GM12878 (cell line): Measurements from ENCODE around the gene GCLM. TPM values are rescaled to one million over a fixed set of nuclear protein-coding genes. Genes with fewer than 3 reads are reported as not detected.

ENCODE experiments used
- ATAC-seq: fragments of 200-7000 bp; cut with Tn5 transposase; 3 replicates; pipeline ENCODE4 v1.9.1; 2020; ENCODE audit warnings: mild to moderate bottlenecking, moderate library complexity
- BruUV-seq: library from RNA; stranded (reverse); fragments of 400-500 nt; replicated peaks from 2 replicates; lab custom pipeline; 2021; lab: Mats Ljungman, UMichigan
- CTCF ChIA-PET: fragments of 300-600 bp; sonication (Branson Sonifier 250); formaldehyde crosslinking; extraction: SDS; loops from one replicate; lab custom pipeline; 2021; ENCODE audit warnings: inconsistent platforms; lab: Yijun Ruan, JAX
- POLR2A ChIA-PET: fragments of 350-600 bp; formaldehyde crosslinking; extraction: SDS; loops from one replicate; lab custom pipeline; 2021; ENCODE audit warnings: inconsistent platforms; lab: Charles Lee
- RAD21 ChIA-PET: fragments of 300-600 bp; sonication (Branson Sonifier 250); formaldehyde crosslinking; loops from one replicate; lab custom pipeline; 2023; ENCODE audit warnings: antibody characterized with exemption; ENCODE audit not compliant: unreplicated experiment; lab: Charles Lee
- SMC1A ChIA-PET: fragments of 300-600 bp; sonication (Branson Sonifier 250); formaldehyde crosslinking; loops from one replicate; lab custom pipeline; 2023; ENCODE audit not compliant: unreplicated experiment, uncharacterized antibody; lab: Charles Lee
- DNase-seq: peaks from one replicate; pipeline ENCODE4 v3.0.0-alpha.2; 2011; ENCODE audit warnings: low read depth, low spot score
- FAIRE-seq: peaks from 3 replicates; lab custom pipeline; 2011; peaks lifted over from hg19 to GRCh38; lab: Jason Lieb, UNC
- H2AFZ ChIP-seq: 2 replicates; pipeline ENCODE4 v1.6.0; 2011; ENCODE audit warnings: low read depth, low read length, control low read depth; ENCODE audit not compliant: control insufficient read depth
- H3K27ac ChIP-seq: 2 replicates; pipeline ENCODE4 v1.5.1; 2011; ENCODE audit warnings: control low read depth; ENCODE audit not compliant: control insufficient read depth, insufficient read depth
- H3K27me3 ChIP-seq, 2 experiments: replicated peaks in 1 of 2; 2 replicates each; pipeline versions ENCODE4 v1.6.0 to v1.6.1; 2011; ENCODE audit warnings: low read length in 1 of 2; ENCODE audit not compliant: control insufficient read depth in 2 of 2, insufficient read depth in 2 of 2
- H3K36me3 ChIP-seq, 2 experiments: 2 replicates each; pipeline ENCODE4 v1.5.1; 2011; ENCODE audit warnings: low read length in 1 of 2; ENCODE audit not compliant: control insufficient read depth in 2 of 2, insufficient read depth in 2 of 2
- H3K4me1 ChIP-seq: 2 replicates; pipeline ENCODE4 v1.6.1; 2011; ENCODE audit warnings: mild to moderate bottlenecking, low read length, moderate library complexity, mixed read lengths; ENCODE audit not compliant: control insufficient read depth, insufficient read depth
- H3K4me2 ChIP-seq: 2 replicates; pipeline ENCODE4 v1.6.0; 2011; ENCODE audit warnings: control low read depth; ENCODE audit not compliant: control insufficient read depth, insufficient read depth
- H3K4me3 ChIP-seq: fragments of 200-600 bp; sonication (generic); 2 replicates; pipeline ENCODE4 v1.5.1; 2016
- H3K79me2 ChIP-seq: 2 replicates; pipeline ENCODE4 v1.6.0; 2011; ENCODE audit warnings: low read length; ENCODE audit not compliant: control insufficient read depth, insufficient read depth
- H3K9ac ChIP-seq: 2 replicates; pipeline ENCODE4 v1.8.0; 2011; ENCODE audit warnings: low read length, control low read depth, mixed read lengths; ENCODE audit not compliant: control insufficient read depth, insufficient read depth
- H3K9me3 ChIP-seq: replicated peaks from 3 replicates; pipeline ENCODE4 v1.5.1; 2011; ENCODE audit warnings: mild to moderate bottlenecking, low read length; ENCODE audit not compliant: control insufficient read depth, insufficient read depth
- H4K20me1 ChIP-seq: 2 replicates; pipeline ENCODE4 v1.6.0; 2011; ENCODE audit not compliant: control insufficient read depth, insufficient read depth
- DPF2 ChIP-seq: fragments of 450-650 bp; IDR thresholded peaks from 2 replicates; pipeline ENCODE4 v1.6.1; 2017; ENCODE audit warnings: mild to moderate bottlenecking
- ELK1 ChIP-seq: IDR thresholded peaks from 2 replicates; pipeline ENCODE4 v1.6.1; 2012; ENCODE audit warnings: low read depth, low read length, improper control_type of control experiment
- ETV6 ChIP-seq, 2 experiments: fragments of 450-650 bp in 1 of 2; IDR thresholded peaks in 1 of 2; conservative IDR thresholded peaks in 1 of 2; 2 replicates each; pipeline ENCODE4 v1.6.1; 2014; ENCODE audit warnings: antibody characterized with exemption in 1 of 2, borderline replicate concordance in 1 of 2, low read depth in 1 of 2, mild to moderate bottlenecking in 1 of 2, moderate library complexity in 1 of 2
- HDAC2 ChIP-seq: fragments of 200-600 bp; sonication (generic); IDR thresholded peaks from 2 replicates; pipeline ENCODE4 v1.6.1; 2017
- HDAC6 ChIP-seq: fragments of 200-600 bp; sonication (generic); IDR thresholded peaks from one replicate; pipeline ENCODE4 v1.8.0; 2017; ENCODE audit warnings: antibody characterized with exemption; ENCODE audit not compliant: unreplicated experiment
- SMAD5 ChIP-seq: IDR thresholded peaks from 2 replicates; pipeline ENCODE4 v1.6.1; 2016; ENCODE audit warnings: antibody characterized with exemption, low read depth
- WRNIP1 ChIP-seq: IDR thresholded peaks from 2 replicates; pipeline ENCODE4 v1.6.1; 2011; ENCODE audit warnings: low read depth, low read length, improper control_type of control experiment, borderline replicate concordance
- ZNF207 ChIP-seq: fragments of 450-650 bp; IDR thresholded peaks from 2 replicates; pipeline ENCODE4 v1.6.1; 2014; ENCODE audit warnings: antibody characterized with exemption, mild to moderate bottlenecking, borderline replicate concordance
- ZNF217 ChIP-seq: fragments of 450-650 bp; IDR thresholded peaks from 2 replicates; pipeline ENCODE4 v1.6.1; 2017; ENCODE audit warnings: antibody characterized with exemption, mild to moderate bottlenecking
- ZNF274 ChIP-seq: IDR thresholded peaks from one replicate; pipeline ENCODE4 v1.8.0; 2011; ENCODE audit not compliant: insufficient read length, insufficient read depth
- ZSCAN29 ChIP-seq: fragments of 450-650 bp; IDR thresholded peaks from 2 replicates; pipeline ENCODE4 v1.6.1; 2017; ENCODE audit warnings: mild to moderate bottlenecking, moderate library complexity
- WGBS: methylation state at CpG from one replicate; pipeline ENCODE4 v1.1.6; 2016; ENCODE audit warnings: low lambda C conversion rate; ENCODE audit not compliant: insufficient replicate concordance, insufficient coverage; ENCODE audit errors: missing lambda C conversion rate; 5-methylcytosine and 5-hydroxymethylcytosine counted together
- in situ Hi-C: fragments of 300-500 bp; cut with MboI; formaldehyde crosslinking; loops from 9 replicates; pipeline ENCODE4 v1.14.3; 2018; ENCODE audit warnings: mixed read lengths
- intact Hi-C: fragments of 100-400 bp; cut with micrococcal nuclease; formaldehyde crosslinking; loops from one replicate; pipeline ENCODE4 v1.14.2; 2022; ENCODE audit not compliant: unreplicated experiment
- polyA plus RNA-seq, 11 experiments: library from polyadenylated mRNA; depleted of rRNA in 4 of 11; unstranded in 6 of 11; stranded (reverse) in 5 of 11; fragments of >200 nt; fragmentation: Nextera tagmentation in 4 of 11; fragmentation: Illumina TruSeq in 1 of 11; extraction: Ambion mirVana in 4 of 11; extraction: Trizol in 1 of 11; gene quantifications; 1 replicate in 1 of 11; 2 replicates in 10 of 11; pipeline versions ENCODE4 v1.2.1 to v1.2.3, GENCODE V29; 2011 to 2016; ENCODE audit warnings: inconsistent platforms in 2 of 11, missing spikeins in 2 of 11, low read depth in 1 of 11
- total RNA-seq, 4 experiments: library from RNA; depleted of rRNA in 3 of 4; stranded (reverse); fragments of >200 nt in 3 of 4; fragmentation: Illumina TruSeq in 1 of 4; extraction: Trizol in 1 of 4; gene quantifications; 2 replicates each; pipeline versions ENCODE4 v1.2.1 to v1.2.3, GENCODE V29; 2013 to 2021

GCLM gene
- total and polyA plus RNA-seq, 10 of the 15 experiments (the other 5 are each of a cell fraction or from before 2014, with no cell fraction given) = 2.6 to 17.3 (median 6.9) TPM

GRCh38 chr1:93839307-93839706 is 69.9 kb downstream of the GCLM start:
- no peaks in the 10 kb centered on the region for H4K20me1 ChIP-seq
- H2AFZ ChIP-seq = no peak overlapping the region
- no peaks in the 10 kb centered on the region for H3K9me3 ChIP-seq
- ChIA-PET RAD21 (interaction anchor here (0.7 to 1.1 kb wide), 3 partner anchors 25 to 424 kb away, joined by 3 to 4 read pairs (median 3); no protein-coding TSS in a partner anchor), SMC1A (interaction anchor here (0.9 to 2.2 kb wide), 3 partner anchors 11 to 210 kb away, joined by 3 to 9 read pairs (median 4); no protein-coding TSS in a partner anchor), CTCF (interaction anchor here (2.7 to 10.6 kb wide), 2 partner anchors 24 to 210 kb away, joined by 24 to 156 read pairs; no protein-coding TSS in a partner anchor), POLR2A (no interaction called here)
- no peaks in the 10 kb centered on the region for H3K27me3 ChIP-seq
- TF ChIP-seq SMAD5 (no peak), ZNF274 (no peak), ETV6 (conservative IDR thresholded peaks at IDR 0.05 in 1 of 2, IDR thresholded peaks at IDR 0.05 in 1 of 2; ENCODE audit: borderline replicate concordance in 1 of 2, low read depth in 1 of 2) (no peak), ZNF217 (no peak), WRNIP1 (no peak), HDAC6 (no peak), DPF2 (no peak), ZSCAN29 (no peak), ZNF207 (no peak), HDAC2 (no peak), ELK1 (no peak)
- no TSS peak for BruUV-seq
- no peaks in the 10 kb centered on the region for H3K4me1 ChIP-seq
- intact Hi-C loops (no loop called here), in situ Hi-C loops (loop anchor here (25.0 kb wide), 1 partner anchor 402 kb away; the partner anchor contains the start of gene FNBP1L)
- no peak for DNase-seq
- no peaks in the 10 kb centered on the region for H3K79me2 ChIP-seq
- ATAC-seq = no peak
- no peaks in the 10 kb centered on the region for H3K36me3 ChIP-seq
- H3K4me3 ChIP-seq = no peak overlapping the region
- WGBS = 0% methylated on average over 1 of the region's 1 CpG
- H3K27ac ChIP-seq = no peak overlapping the region
- FAIRE-seq = no peak
- no peak overlapping the region for H3K9ac ChIP-seq
- H3K4me2 ChIP-seq = no peak overlapping the region
